Measurements from ENCODE around the gene FMN2. TPM values are rescaled to one million over a fixed set of nuclear protein-coding genes. Genes with fewer than 3 reads are reported as not detected.

Gene FMN2
- polyA plus RNA-seq, 3 donors = 0.37 to 3.0 (median 0.56) TPM

- 68 to 75% (median 70%) methylated on average over 7 of the region's 7 CpGs for WGBS, 3 donors
- no peak overlapping the region for H3K27ac ChIP-seq (ENCODE audit: low read depth, low read length)
Observed at GRCh38 chr1:240468656-240469055, 377.0 kb downstream of the FMN2 start.

GRCh38 chr1:240474133-240474614, 382.5 kb downstream of the FMN2 start:
- WGBS, 3 donors = 35 to 66% (median 66%) methylated on average over 5 of the region's 5 CpGs
- H3K27ac ChIP-seq (ENCODE audit: low read depth, low read length) = no peak overlapping the region

GRCh38 chr1:240475832-240476231, 384.1 kb downstream of the FMN2 start:
- no peak overlapping the region for H3K27ac ChIP-seq (ENCODE audit: low read depth, low read length)
- WGBS, 3 donors = 63 to 87% (median 79%) methylated on average over 4 of the region's 4 CpGs

GRCh38 chr1:240478536-240478935, 386.9 kb downstream of the FMN2 start:
- no peak overlapping the region for H3K27ac ChIP-seq (ENCODE audit: low read depth, low read length)
- 78 to 85% (median 81%) methylated on average over 6 of the region's 6 CpGs for WGBS, 3 donors

GRCh38 chr1:240484804-240485443, 393.2 kb downstream of the FMN2 start:
- no peak overlapping the region for H3K27ac ChIP-seq (ENCODE audit: low read depth, low read length)
- WGBS, 3 donors = 76 to 82% (median 79%) methylated on average over 6 of the region's 6 CpGs

- WGBS, 3 donors = 61 to 83% (median 75%) methylated on average over 6 of the region's 6 CpGs
- H3K27ac ChIP-seq (ENCODE audit: low read depth, low read length) = no peak overlapping the region
Observed at GRCh38 chr1:240486611-240487010, 394.9 kb downstream of the FMN2 start.

GRCh38 chr1:240487493-240487892, 395.8 kb downstream of the FMN2 start:
- WGBS, 3 donors = 71 to 85% (median 78%) methylated on average over 3 of the region's 3 CpGs
- no peak overlapping the region for H3K27ac ChIP-seq (ENCODE audit: low read depth, low read length)

- 62 to 76% (median 71%) methylated on average over 5 of the region's 5 CpGs for WGBS, 3 donors
- H3K27ac ChIP-seq (ENCODE audit: low read depth, low read length) = no peak overlapping the region
Observed at GRCh38 chr1:240491156-240491555, 399.5 kb downstream of the FMN2 start.

GRCh38 chr1:240491796-240492195, 400.1 kb downstream of the FMN2 start:
- H3K27ac ChIP-seq (ENCODE audit: low read depth, low read length) = no peak overlapping the region
- WGBS, 3 donors = 76 to 83% (median 78%) methylated on average over 7 of the region's 7 CpGs

- 39 to 52% (median 42%) methylated on average over 52 of the region's 52 CpGs for WGBS, 3 donors
- H3K27ac ChIP-seq (ENCODE audit: low read depth, low read length) = no peak overlapping the region
Observed at GRCh38 chr1:240492832-240493440, 401.3 kb downstream of the FMN2 start.

- WGBS, 3 donors = 64 to 81% (median 70%) methylated on average over 4 of the region's 4 CpGs
Observed at GRCh38 chr1:240495601-240496000, 403.9 kb downstream of the FMN2 start.

GRCh38 chr1:240496356-240496755, 404.7 kb downstream of the FMN2 start:
- H3K27ac ChIP-seq (ENCODE audit: low read depth, low read length) = no peak overlapping the region
- 75 to 89% (median 87%) methylated on average over 7 of the region's 7 CpGs for WGBS, 3 donors

More at GRCh38 chr1:240495601-240496000, 403.9 kb downstream of the FMN2 start:
- no peak overlapping the region for H3K27ac ChIP-seq (ENCODE audit: low read depth, low read length)

GRCh38 chr1:240496941-240497340, 405.3 kb downstream of the FMN2 start:
- 75 to 90% (median 87%) methylated on average over 5 of the region's 5 CpGs for WGBS, 3 donors
- H3K27ac ChIP-seq (ENCODE audit: low read depth, low read length) = no peak overlapping the region

GRCh38 chr1:240497908-240498307, 406.2 kb downstream of the FMN2 start:
- H3K27ac ChIP-seq (ENCODE audit: low read depth, low read length) = no peak overlapping the region
- WGBS, 3 donors = 51 to 77% (median 77%) methylated on average over 4 of the region's 4 CpGs

GRCh38 chr1:240498335-240498734, 406.7 kb downstream of the FMN2 start:
- H3K27ac ChIP-seq (ENCODE audit: low read depth, low read length) = no peak overlapping the region
- 84 to 95% (median 90%) methylated on average over 8 of the region's 8 CpGs for WGBS, 3 donors

- no peak overlapping the region for H3K27ac ChIP-seq (ENCODE audit: low read depth, low read length)
- 47 to 70% (median 55%) methylated on average over 2 of the region's 2 CpGs for WGBS, 3 donors
Observed at GRCh38 chr1:240499012-240499411, 407.3 kb downstream of the FMN2 start.

- no peak overlapping the region for H3K27ac ChIP-seq (ENCODE audit: low read depth, low read length)
- WGBS, 3 donors = 82 to 88% (median 87%) methylated on average over 4 of the region's 4 CpGs
Observed at GRCh38 chr1:240500647-240501046, 409.0 kb downstream of the FMN2 start.

- 46 to 51% (median 48%) methylated on average over 2 of the region's 2 CpGs for WGBS, 3 donors
- no peak overlapping the region for H3K27ac ChIP-seq (ENCODE audit: low read depth, low read length)
Observed at GRCh38 chr1:240501115-240501514, 409.4 kb downstream of the FMN2 start.

- 69 to 76% (median 75%) methylated on average over 4 of the region's 4 CpGs for WGBS, 3 donors
- H3K27ac ChIP-seq (ENCODE audit: low read depth, low read length) = no peak overlapping the region
Observed at GRCh38 chr1:240503036-240503435, 411.4 kb downstream of the FMN2 start.

- WGBS, 3 donors = 20 to 27% (median 23%) methylated on average over 1 of the region's 1 CpG
- H3K27ac ChIP-seq (ENCODE audit: low read depth, low read length) = no peak overlapping the region
Observed at GRCh38 chr1:240503558-240503957, 411.9 kb downstream of the FMN2 start.
